Osteocyte (in vitro differentiated cells): ENCODE results near the gene RNF32. TPM values are rescaled to one million over a fixed set of nuclear protein-coding genes. Genes with fewer than 3 reads are reported as not detected.

Source experiments
- DNase-seq: peaks from one replicate; pipeline ENCODE4 v3.0.0; 2021; ENCODE audit warnings: mixed read lengths; ENCODE audit not compliant: unreplicated experiment; ENCODE audit errors: extremely low spot score
- H3K27ac Mint-ChIP-seq: one replicate; pipeline ENCODE4 v1.8.0; 2021; ENCODE audit warnings: mild to moderate bottlenecking, mixed read lengths; ENCODE audit not compliant: unreplicated experiment
- H3K27me3 Mint-ChIP-seq: one replicate; pipeline ENCODE4 v1.8.0; 2021; ENCODE audit warnings: mixed read lengths; ENCODE audit not compliant: unreplicated experiment
- H3K36me3 Mint-ChIP-seq: one replicate; pipeline ENCODE4 v1.8.0; 2021; ENCODE audit warnings: mixed read lengths; ENCODE audit not compliant: unreplicated experiment
- H3K4me1 Mint-ChIP-seq: one replicate; pipeline ENCODE4 v1.8.0; 2021; ENCODE audit warnings: mixed read lengths; ENCODE audit not compliant: unreplicated experiment
- H3K4me3 Mint-ChIP-seq: one replicate; pipeline ENCODE4 v1.8.0; 2021; ENCODE audit warnings: mild to moderate bottlenecking, moderate library complexity, mixed read lengths; ENCODE audit not compliant: unreplicated experiment
- H3K9me3 Mint-ChIP-seq: one replicate; pipeline ENCODE4 v1.8.0; 2021; ENCODE audit warnings: mixed read lengths; ENCODE audit not compliant: unreplicated experiment
- CTCF ChIP-seq: fragments of 200-600 bp; sonication (generic); IDR thresholded peaks from 2 replicates; pipeline ENCODE4 v1.5.0; 2021; ENCODE audit warnings: antibody characterized with exemption, mild to moderate bottlenecking, moderate library complexity
- total RNA-seq: library from RNA; stranded (reverse); gene quantifications from 2 replicates; pipeline ENCODE4 v1.2.1, GENCODE V29; 2021

RNF32 gene
- total RNA-seq, 1 donor from 2014 or later = 1.7 TPM

GRCh38 chr7:156673902-156674301 lies 33.3 kb downstream of the RNF32 start:
- no peaks in the 10 kb centered on the region for H3K27me3 Mint-ChIP-seq
- DNase-seq = no peak
- no peak for TF ChIP-seq CTCF
- H3K36me3 Mint-ChIP-seq = peaks cover 6% of the 10 kb centered on the region
- H3K27ac Mint-ChIP-seq = no peak overlapping the region
- H3K4me1 Mint-ChIP-seq = no peaks in the 10 kb centered on the region
- H3K9me3 Mint-ChIP-seq = no peaks in the 10 kb centered on the region
- no peak overlapping the region for H3K4me3 Mint-ChIP-seq

GRCh38 chr7:156675721-156676120 lies 35.1 kb downstream of the RNF32 start:
- TF ChIP-seq CTCF = no peak
- Mint-ChIP-seq H3K27ac (no peak overlapping the region), H3K36me3 (peaks cover 8% of the 10 kb centered on the region)

GRCh38 chr7:156676263-156676662 lies 35.7 kb downstream of the RNF32 start:
- Mint-ChIP-seq H3K36me3 (peaks cover 8% of the 10 kb centered on the region), H3K9me3 (no peaks in the 10 kb centered on the region), H3K4me3 (no peak overlapping the region), H3K27me3 (no peaks in the 10 kb centered on the region), H3K4me1 (no peaks in the 10 kb centered on the region), H3K27ac (no peak overlapping the region)
- DNase-seq = no peak
- TF ChIP-seq CTCF = no peak

More at GRCh38 chr7:156675721-156676120, 35.1 kb downstream of the RNF32 start:
- no peaks in the 10 kb centered on the region for H3K27me3 Mint-ChIP-seq
- H3K4me1 Mint-ChIP-seq = no peaks in the 10 kb centered on the region
- H3K9me3 Mint-ChIP-seq = no peaks in the 10 kb centered on the region
- H3K4me3 Mint-ChIP-seq = no peak overlapping the region
- DNase-seq = no peak

GRCh38 chr7:156677374-156678054 lies 36.9 kb downstream of the RNF32 start:
- Mint-ChIP-seq H3K9me3 (no peaks in the 10 kb centered on the region), H3K27me3 (no peaks in the 10 kb centered on the region), H3K4me1 (no peaks in the 10 kb centered on the region), H3K36me3 (peaks cover 10% of the 10 kb centered on the region), H3K27ac (no peak overlapping the region), H3K4me3 (no peak overlapping the region)
- no peak for TF ChIP-seq CTCF
- DNase-seq = no peak

GRCh38 chr7:156680281-156680680 lies 39.7 kb downstream of the RNF32 start:
- no peak for DNase-seq
- Mint-ChIP-seq H3K27ac (no peak overlapping the region), H3K4me3 (no peak overlapping the region), H3K36me3 (peaks cover 14% of the 10 kb centered on the region), H3K4me1 (no peaks in the 10 kb centered on the region), H3K27me3 (no peaks in the 10 kb centered on the region), H3K9me3 (no peaks in the 10 kb centered on the region)
- no peak for TF ChIP-seq CTCF
